NCI-H128 (cell line): ENCODE measurements around the gene ATP10B.
"Not testable (repeated sequence)": the region's sequence is repeated elsewhere in the genome, so short reads cannot be mapped to it uniquely, and the experiment has no call there.

Experiments used
- DNase-seq: peaks from one replicate; lab custom pipeline; 2025; ENCODE audit not compliant: unreplicated experiment; lab: John Stamatoyannopoulos, UW

Gene ATP10B

DNA sequence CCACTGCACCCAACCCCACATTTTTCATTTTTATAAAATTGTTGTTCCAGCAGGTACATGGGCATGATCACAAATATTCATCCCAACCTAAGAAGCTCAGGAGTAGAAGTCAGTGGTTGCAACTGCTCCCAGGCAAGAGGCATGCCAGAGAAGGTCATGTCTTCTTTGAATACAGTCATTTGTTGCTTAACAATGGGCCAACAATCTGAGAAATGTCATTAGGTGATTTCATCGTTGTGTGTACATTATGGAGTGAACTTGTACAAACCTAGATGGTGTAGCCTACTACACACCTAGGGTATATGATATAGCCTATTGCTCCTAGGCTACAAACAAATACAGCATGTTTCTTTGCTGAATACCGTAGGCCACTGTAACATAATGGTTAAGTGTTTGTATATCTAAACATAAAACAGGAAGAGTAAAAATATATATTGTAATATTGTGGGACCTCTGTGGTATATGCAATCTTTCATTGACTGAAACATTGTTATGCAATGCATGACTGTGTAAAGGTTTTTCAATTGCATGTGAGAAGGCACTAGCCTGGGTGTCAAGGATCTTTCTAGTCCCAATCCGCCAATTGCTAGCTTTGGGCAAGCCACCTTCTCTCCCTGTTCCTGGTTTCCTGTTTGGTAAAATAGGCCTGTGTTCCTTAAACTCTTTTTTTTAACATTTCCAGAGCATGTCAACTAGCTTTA, 27.6 kb downstream of the ATP10B start:
- no peak for DNase-seq

GRCh38 chr5:160812996-160813395, 39.0 kb downstream of the ATP10B start:
- not testable (repeated sequence) for DNase-seq

DNA sequence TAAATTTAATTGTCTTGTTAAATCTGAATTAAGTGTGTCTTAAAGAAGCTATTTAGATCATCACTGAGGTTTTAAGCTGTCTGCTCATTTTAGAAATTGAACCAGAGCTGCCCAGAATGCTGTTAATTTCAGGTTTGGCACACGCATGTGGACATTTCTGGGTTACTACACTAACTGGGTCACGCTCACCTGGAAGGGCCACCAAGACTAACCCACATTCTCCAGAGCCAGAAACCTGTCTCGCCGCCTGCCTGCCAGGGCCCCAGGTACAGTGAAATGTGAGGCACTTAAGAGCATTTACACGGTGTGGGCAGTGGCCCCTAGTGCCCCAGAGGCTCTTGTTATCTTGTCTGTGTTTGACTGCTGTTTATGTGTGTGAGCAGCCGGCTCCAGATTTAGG, 46.6 kb downstream of the ATP10B start:
- no peak for DNase-seq

DNA sequence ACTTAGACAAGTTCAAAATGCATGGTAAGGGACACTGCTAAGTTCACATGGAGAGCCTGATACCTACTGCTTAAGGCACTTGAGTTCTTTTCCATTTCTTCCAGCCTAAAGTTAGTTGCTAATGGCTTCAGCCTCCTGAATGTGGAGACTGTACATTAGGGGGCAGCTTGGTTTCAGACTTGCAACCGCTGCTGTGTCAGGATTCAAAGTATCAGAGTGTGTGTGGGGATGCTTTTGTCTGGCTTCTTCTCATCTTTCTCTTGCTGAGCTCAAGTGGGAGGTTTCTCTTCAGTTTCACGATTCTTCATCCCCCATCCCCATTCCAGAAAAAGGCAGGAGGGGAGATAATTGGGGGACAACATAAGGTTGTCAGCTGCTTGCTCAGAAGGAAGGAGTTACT, 49.4 kb downstream of the ATP10B start:
- DNase-seq = no peak

DNA sequence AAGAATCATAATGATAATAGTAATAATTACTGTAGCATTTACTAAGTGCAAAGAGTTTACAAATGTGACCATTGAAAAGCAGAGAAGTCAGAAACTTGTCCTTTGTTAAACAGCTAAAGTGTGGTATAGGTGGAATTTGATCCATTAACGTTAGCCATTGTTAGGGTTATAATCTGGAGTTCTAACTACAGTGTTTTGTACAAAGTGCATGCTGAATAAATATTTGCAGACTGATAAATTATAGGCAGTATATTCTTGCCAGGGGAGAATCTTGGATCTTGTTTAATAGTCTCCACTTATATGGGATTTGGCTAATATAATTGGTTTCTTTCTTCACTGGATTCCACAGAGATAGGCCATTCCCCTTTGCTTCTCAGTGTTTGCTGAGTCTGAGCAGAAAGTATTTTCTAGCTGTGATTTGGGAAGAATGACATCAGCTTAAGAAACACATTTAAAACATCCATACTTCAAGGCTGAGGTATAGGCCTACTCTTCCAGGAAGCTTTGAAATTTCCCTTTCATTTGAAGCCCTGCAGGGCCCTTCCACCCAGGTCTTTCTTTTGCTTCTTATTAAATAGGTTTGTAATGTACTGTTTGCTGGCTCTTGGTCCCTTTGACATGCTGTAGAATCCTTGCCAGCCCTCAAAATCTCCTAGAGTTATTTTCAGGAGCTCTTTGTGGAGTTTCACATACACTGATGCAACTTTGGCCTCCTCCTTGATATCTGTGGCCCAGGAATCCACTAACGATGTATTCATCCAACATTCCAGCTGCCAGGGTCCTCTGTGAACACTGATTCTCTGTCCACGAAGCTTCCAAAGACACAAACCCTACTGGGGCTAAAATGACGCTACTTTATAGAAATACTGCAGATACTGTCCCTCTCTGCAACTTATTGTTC, 51.4 kb downstream of the ATP10B start:
- DNase-seq = no peak

DNA sequence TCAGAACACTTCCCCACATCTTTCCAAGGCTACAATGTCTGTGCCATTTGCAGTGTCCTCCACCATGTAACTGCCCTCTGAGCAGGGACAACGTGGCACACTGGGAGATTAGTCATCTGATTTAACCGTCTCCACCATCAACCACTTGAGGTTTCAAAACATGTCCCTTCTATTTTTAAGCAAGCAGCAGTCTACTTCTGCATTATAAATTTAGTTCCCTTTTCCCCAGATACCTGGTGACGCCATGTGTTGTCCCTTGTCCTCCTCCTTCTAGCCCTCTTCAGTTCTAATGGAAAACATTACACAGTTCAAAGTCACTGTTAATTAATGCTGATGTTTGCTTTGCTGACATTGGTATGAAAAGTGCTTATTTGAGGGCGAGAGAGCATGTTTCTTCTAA, 52.8 kb downstream of the ATP10B start:
- DNase-seq = no peak

GRCh38 chr5:160797020-160797419, 55.0 kb downstream of the ATP10B start:
- no peak for DNase-seq

DNA sequence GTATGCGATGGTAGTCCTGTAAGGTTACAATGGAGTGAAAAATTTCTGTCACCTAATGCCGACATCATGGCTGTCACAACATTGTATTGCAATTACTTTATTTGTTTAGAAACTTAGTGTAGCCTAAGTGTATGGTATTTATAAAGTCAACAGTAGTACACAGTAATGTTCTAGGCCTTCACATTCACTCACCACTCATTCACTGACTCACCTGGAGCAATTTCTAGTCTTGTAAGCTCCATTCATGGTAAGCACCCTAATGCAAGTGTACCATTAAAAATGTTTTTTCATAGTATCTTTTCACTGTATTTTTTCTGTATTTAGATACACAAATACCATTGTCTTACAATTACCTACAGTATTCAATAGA, 58.5 kb downstream of the ATP10B start:
- no peak for DNase-seq

DNA sequence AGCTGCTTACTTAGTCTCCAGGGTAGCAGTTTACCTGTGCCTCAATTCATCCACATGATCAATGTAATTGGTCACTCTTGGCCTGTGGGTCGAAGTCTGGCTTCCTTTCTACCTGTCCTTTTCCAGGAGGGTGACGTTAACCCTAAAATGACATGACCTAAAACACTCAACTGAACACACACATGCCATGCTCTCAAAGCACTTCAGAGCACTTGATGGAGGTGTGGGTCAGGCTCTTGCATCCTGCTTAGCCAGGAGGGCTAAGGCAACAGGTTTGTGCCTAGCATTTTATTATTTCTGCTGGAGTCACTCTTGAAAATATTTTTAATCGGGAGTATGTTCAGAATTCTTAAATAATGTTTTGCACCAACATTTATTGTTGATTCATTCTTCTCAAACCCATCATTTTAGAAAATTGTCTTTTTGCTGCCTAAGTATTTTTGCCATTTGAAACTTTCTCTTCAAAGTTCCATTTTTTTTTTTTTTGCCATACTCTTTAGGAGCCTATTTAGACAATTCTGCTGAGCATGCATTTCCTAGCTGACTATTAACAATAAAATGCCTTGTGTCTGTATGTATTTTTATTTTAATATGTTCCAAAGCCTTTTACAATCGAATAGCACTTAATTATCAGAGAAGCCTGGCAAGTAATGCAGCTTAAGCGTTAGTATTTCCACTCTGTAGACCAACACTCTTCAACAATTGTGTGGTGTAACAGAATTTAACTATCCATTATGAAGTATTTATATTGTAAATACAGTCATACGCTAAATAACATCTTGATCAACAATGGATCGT, 59.1 kb downstream of the ATP10B start:
- DNase-seq = no peak

- DNase-seq = no peak
These were observed 59.7 kb downstream of the ATP10B start for GRCh38 chr5:160792281-160792680.

GRCh38 chr5:160789219-160789859, 62.7 kb downstream of the ATP10B start:
- DNase-seq = no peak

DNA sequence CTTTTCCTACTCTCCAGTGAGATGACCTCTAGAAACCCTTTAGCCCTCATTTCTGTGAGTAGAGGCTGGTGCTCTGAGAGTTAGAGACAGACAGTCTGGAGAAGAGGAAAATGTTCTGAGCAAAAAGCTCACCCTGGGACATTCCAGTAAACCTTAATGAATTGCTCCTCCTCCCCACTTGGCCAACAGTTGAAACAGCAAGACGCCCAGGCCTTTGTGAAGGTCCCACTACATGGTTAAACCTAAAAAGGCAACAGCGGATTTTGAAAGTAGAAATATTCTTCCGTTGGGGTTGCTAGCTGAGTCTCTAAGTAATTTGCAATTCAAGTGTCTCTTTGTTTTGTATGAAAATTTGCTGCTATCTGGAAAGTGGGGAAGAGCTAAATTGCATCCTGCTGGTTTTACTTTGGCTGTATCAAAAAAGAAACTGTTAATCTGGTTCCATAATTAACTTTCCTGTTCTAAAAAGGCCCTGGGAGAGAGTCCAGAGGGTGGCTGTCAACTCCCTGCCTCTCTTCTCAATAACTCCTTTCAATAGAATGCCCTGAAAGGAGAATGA, 63.8 kb downstream of the ATP10B start:
- no peak for DNase-seq

DNA sequence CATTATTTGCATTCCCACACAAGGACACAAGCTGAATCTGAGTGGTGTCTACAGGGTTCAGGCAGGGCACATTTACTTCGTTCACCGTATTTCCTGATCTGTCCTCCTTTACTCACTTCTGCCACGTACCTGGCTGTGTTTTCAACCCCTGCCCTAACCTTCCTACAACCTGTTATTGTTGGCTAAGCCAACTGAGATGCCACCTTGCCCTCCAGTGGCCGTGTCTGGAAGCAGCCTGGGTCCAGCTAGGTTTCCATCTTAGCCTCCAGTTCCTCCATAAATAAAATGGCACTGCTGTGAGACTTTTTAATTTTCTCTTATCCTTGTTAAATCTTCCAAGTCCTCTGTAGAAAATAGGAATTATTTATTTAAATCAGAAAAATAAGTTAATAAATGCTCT, 64.8 kb downstream of the ATP10B start:
- DNase-seq = no peak

DNA sequence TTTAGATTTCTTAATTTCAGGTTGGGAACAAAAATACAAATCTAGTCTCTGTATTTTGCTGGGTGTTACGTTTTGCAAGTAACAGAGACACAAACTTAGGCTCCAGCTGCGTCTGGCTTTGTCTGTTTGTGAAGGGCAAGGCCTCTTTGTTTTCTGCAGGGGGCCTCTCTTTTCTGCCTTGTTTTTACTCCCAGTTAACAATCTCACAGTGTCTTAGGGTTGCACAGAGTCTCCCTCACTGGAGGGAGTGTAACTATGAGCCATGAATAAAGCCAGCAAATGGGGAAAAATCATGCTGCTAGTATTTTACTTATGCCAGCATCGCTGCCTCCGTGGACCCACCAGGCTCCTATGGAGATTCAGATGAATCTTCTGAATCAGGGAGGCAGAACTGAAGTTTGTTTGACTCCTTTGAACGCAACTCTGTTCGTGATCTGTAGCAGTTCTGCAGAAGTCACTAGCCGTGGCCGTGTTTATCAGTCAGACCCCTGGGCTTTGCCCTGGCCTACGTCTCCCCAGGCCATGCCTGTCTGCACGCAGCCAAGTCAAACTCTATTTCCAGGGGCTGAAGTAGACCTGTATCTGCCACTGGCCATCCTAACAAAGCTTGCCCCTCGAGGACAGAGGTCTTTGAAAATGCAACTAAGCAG, 77.2 kb downstream of the ATP10B start:
- DNase-seq = no peak

DNA sequence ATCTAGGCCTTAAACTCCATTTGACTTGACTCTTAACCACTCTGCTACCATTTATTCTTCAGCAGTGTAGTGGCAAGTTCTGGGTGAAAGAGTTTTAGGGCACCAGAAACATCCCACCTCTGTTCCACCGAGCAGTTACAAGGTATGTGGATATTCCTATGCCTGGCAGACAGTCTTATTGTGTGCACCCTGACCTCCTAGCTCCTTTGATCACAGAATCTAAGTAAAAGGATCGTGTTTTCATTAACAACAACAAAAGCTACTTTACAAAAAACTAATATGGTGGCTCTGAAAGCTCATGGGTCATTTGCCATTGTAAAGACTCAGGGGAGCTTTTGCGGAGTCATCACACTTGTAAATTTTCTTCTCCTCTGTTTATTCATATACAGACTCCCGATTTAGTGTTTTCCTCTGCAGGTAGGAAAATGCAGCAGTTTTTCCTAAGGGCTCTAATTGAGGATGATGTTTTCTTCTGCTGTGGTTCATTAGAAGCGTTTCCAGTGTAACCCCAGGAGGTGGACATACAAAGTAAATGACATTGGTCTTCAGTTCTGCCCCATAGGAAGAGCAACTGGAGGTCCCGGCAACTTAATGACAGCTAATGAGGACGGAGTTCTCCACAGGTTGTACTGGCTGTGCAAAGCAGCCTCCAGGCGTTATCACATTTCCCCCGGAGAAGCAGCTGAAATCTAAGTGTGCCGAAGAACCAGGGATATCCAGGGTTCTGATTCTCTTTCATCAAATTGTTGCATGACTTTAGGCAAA, 78.2 kb downstream of the ATP10B start:
- DNase-seq = no peak

GRCh38 chr5:160772854-160773253, 79.2 kb downstream of the ATP10B start:
- no peak for DNase-seq

DNA sequence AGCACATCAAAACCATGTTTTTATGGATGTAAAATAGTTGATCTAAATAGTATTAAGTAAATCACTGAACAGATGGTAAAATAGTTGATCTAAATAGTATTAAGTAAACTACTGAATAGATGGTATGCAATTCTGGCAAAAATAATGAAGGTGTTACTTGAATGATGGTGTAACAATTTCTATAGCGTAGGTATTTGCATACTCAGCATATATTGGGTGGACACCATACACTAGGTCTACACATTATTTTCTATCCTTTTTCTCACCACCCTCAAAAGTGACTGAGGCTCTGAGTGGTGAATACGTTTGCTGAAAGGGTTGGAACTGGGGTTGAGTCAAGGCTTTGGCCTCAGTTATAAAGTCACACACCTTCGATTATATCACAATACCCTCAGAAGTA, 81.3 kb downstream of the ATP10B start:
- no peak for DNase-seq

DNA sequence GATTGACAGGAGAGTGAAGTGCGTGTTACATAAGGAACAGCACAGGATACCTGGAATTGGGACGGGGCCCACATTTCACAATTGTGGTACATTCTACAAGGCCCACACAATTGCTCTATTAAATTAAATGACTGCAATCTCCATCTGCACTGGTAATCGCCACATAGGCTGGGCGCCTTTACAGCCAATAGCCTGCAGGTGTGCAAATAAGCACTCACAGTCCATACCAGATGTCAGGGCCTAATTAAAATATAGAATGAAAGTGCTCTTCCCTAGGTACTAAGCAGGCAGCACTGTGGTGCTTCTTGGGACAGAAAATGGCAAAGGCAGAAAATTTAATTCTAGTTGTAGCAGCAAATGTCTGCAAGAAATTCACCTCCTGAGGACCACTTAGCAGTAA, 82.7 kb downstream of the ATP10B start:
- DNase-seq = no peak

DNA sequence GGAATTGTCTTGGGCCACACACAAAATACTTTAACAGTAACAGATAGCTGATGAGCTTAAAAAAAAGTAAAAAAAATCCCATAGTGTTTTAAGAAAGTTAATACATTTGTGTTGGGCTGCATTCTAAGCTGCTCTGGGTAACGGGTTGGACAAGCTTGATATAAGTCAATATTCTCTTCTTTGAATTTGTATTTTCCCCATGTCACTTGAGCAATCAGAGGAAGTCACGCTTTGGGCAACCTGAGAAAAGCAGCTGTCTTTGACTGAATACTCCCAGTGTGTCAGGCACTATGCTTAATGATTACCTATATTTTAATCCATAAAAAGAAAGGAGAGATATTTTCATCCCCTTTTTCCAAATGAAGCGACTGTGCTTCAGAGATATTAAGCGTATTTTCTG, 84.9 kb downstream of the ATP10B start:
- no peak for DNase-seq

DNA sequence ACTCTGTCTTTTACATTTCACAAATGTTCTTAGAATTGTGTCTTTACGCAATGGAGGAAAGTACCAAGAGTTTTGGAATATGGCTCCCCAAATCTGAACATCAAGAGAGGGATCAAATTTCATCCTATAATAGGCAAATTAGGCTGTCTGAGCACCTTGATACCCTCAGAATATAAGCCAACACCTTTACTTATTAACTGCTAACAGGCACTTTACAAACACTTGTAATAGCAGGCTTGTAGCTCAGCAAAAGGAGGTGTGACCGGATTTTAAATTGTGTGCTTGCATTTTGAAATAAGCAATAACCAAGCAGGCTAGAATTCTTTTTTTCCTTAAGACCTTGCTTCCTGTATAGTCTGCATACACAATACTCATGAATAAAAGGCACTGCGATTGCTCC, 92.0 kb downstream of the ATP10B start:
- no peak for DNase-seq
